ENCODE data around the gene SPHK2. TPM values are rescaled to one million over a fixed set of nuclear protein-coding genes. Genes with fewer than 3 reads are reported as not detected.

Gene SPHK2
- total RNA-seq, 1 experiment from 2014 or later = 38.8 TPM

GRCh38 chr19:48603850-48604249 is 15.5 kb upstream of the SPHK2 start:
- BruUV-seq (replicated peaks) = no TSS peak
- H3K4me1 ChIP-seq (ENCODE audit: insufficient read depth, low read length, poor library complexity, severe bottlenecking) = no peaks in the 10 kb centered on the region
- CTCF ChIA-PET = no interaction called here

GRCh38 chr19:48606463-48607358 is 12.6 kb upstream of the SPHK2 start, which contains the start of gene SPACA4:
Gene SPACA4 (plus strand): TSS chr19:48606742. CDS start chr19:48606979, 237 bp downstream.
- H3K27me3 ChIP-seq (replicated peaks; ENCODE audit: insufficient read depth, low read depth, low read length, poor library complexity) = no peaks in the 10 kb centered on the region
- ChIA-PET POLR2A (ENCODE audit: low non-redundant PET) (no interaction called here), CTCF (interaction anchor here (1.4 kb wide), 1 partner anchor 13 kb away, joined by 3 read pairs; the partner anchor contains the start of genes RPL18 and SPHK2)
- BruUV-seq (replicated peaks) = no TSS peak
- no peaks in the 10 kb centered on the region for H3K4me1 ChIP-seq (ENCODE audit: insufficient read depth, low read length, poor library complexity, severe bottlenecking)
- no peak for TF ChIP-seq CTCF (conservative IDR thresholded peaks at IDR 0.05; ENCODE audit: low read depth, low read length)
- TF ChIP-seq EZH2 (IDR thresholded peaks at IDR 0.05; ENCODE audit: borderline replicate concordance, low read depth, low read length, poor library complexity, severe bottlenecking) = no peak
- no peak within 1 kb of the TSS for H3K27ac ChIP-seq (ENCODE audit: low read depth, low read length, poor library complexity, severe bottlenecking)
- H3K36me3 ChIP-seq (ENCODE audit: insufficient read depth, low read length, poor library complexity, severe bottlenecking) = no peaks in the 10 kb centered on the region
- no peak for DNase-seq (ENCODE audit: low spot score)
- H3K4me3 ChIP-seq (ENCODE audit: low read depth, low read length, poor library complexity, severe bottlenecking) = no peak within 1 kb of the TSS
- intact Hi-C loops (cut with micrococcal nuclease; ENCODE audit: unreplicated experiment) = no loop called here
- no peaks in the 10 kb centered on the region for H3K9me3 ChIP-seq (ENCODE audit: low read depth, low read length, poor library complexity, severe bottlenecking)

More at GRCh38 chr19:48603850-48604249, 15.5 kb upstream of the SPHK2 start:
- no peak overlapping the region for H3K4me3 ChIP-seq (ENCODE audit: low read depth, low read length, poor library complexity, severe bottlenecking)
- TF ChIP-seq CTCF (conservative IDR thresholded peaks at IDR 0.05; ENCODE audit: low read depth, low read length) (no peak), EZH2 (IDR thresholded peaks at IDR 0.05; ENCODE audit: borderline replicate concordance, low read depth, low read length, poor library complexity, severe bottlenecking) (no peak)
- intact Hi-C loops (cut with micrococcal nuclease; ENCODE audit: unreplicated experiment) = no loop called here
- H3K27me3 ChIP-seq (replicated peaks; ENCODE audit: insufficient read depth, low read depth, low read length, poor library complexity) = no peaks in the 10 kb centered on the region
- no peaks in the 10 kb centered on the region for H3K36me3 ChIP-seq (ENCODE audit: insufficient read depth, low read length, poor library complexity, severe bottlenecking)
- no peak for DNase-seq (ENCODE audit: low spot score)
- POLR2A ChIA-PET (ENCODE audit: low non-redundant PET) = no interaction called here
- no peaks in the 10 kb centered on the region for H3K9me3 ChIP-seq (ENCODE audit: low read depth, low read length, poor library complexity, severe bottlenecking)
- no peak overlapping the region for H3K27ac ChIP-seq (ENCODE audit: low read depth, low read length, poor library complexity, severe bottlenecking)

GRCh38 chr19:48607359-48607755 is 11.9 kb upstream of the SPHK2 start:
- Histone ChIP-seq H3K4me3 (ENCODE audit: low read depth, low read length, poor library complexity, severe bottlenecking) (no peak overlapping the region), H3K4me1 (ENCODE audit: insufficient read depth, low read length, poor library complexity, severe bottlenecking) (no peaks in the 10 kb centered on the region), H3K36me3 (ENCODE audit: insufficient read depth, low read length, poor library complexity, severe bottlenecking) (no peaks in the 10 kb centered on the region), H3K27ac (ENCODE audit: low read depth, low read length, poor library complexity, severe bottlenecking) (no peak overlapping the region), H3K9me3 (ENCODE audit: low read depth, low read length, poor library complexity, severe bottlenecking) (no peaks in the 10 kb centered on the region), H3K27me3 (replicated peaks; ENCODE audit: insufficient read depth, low read depth, low read length, poor library complexity) (no peaks in the 10 kb centered on the region)
- TF ChIP-seq EZH2 (IDR thresholded peaks at IDR 0.05; ENCODE audit: borderline replicate concordance, low read depth, low read length, poor library complexity, severe bottlenecking) = no peak
- TF ChIP-seq CTCF (conservative IDR thresholded peaks at IDR 0.05; ENCODE audit: low read depth, low read length) = no peak
- ChIA-PET CTCF (interaction anchor here (1.4 to 2.0 kb wide), 2 partner anchors 12 to 23 kb away, joined by 3 to 10 read pairs; partner anchors contain the start of genes RPL18 and SPHK2), POLR2A (ENCODE audit: low non-redundant PET) (no interaction called here)
- no peak for DNase-seq (ENCODE audit: low spot score)
- BruUV-seq (replicated peaks) = no TSS peak
- intact Hi-C loops (cut with micrococcal nuclease; ENCODE audit: unreplicated experiment) = no loop called here
